Activated naive CD8-positive, alpha-beta T cell treated with anti-CD3 and anti-CD28 coated beads for 36 hours (primary cell): ENCODE results near the gene GJD3. TPM values are rescaled to one million over a fixed set of nuclear protein-coding genes. Genes with fewer than 3 reads are reported as not detected.
A peak's percentile ranks its signal among the peaks of the same experiment; 100 is the strongest.

ENCODE experiments used
- DNase-seq: peaks from one replicate; pipeline ENCODE4 v3.0.0; 2021
- H3K27ac Mint-ChIP-seq: one replicate; pipeline ENCODE4 v1.8.0; 2022; ENCODE audit warnings: mild to moderate bottlenecking, moderate library complexity, mixed read lengths
- H3K27me3 Mint-ChIP-seq: one replicate; pipeline ENCODE4 v1.8.0; 2022; ENCODE audit warnings: mild to moderate bottlenecking, mixed read lengths
- H3K36me3 Mint-ChIP-seq: one replicate; pipeline ENCODE4 v1.8.0; 2021; ENCODE audit warnings: mild to moderate bottlenecking, mixed read lengths
- H3K4me1 Mint-ChIP-seq: one replicate; pipeline ENCODE4 v1.8.0; 2021; ENCODE audit warnings: mixed read lengths
- H3K4me3 Mint-ChIP-seq: one replicate; pipeline ENCODE4 v1.8.0; 2022; ENCODE audit warnings: mild to moderate bottlenecking, moderate library complexity, mixed read lengths
- H3K9me3 Mint-ChIP-seq: one replicate; pipeline ENCODE4 v1.8.0; 2022; ENCODE audit warnings: mixed read lengths
- total RNA-seq, 2 experiments: library from RNA; stranded (reverse); gene quantifications; one replicate each; pipeline ENCODE4 v1.2.3, GENCODE V29; 2021

Gene GJD3
- total RNA-seq, 2 experiments from 2014 or later: not detected

GRCh38 chr17:40349895-40350688, 14.4 kb downstream of the GJD3 start:
- DNase-seq: no peak
- Mint-ChIP-seq H3K9me3 (no peaks in the 10 kb centered on the region), H3K4me1 (peaks cover 47% of the 10 kb centered on the region), H3K27me3 (no peaks in the 10 kb centered on the region), H3K27ac (no peak overlapping the region), H3K4me3 (no peak overlapping the region), H3K36me3 (peaks cover 11% of the 10 kb centered on the region)

GRCh38 chr17:40349477-40349894, 15.1 kb downstream of the GJD3 start:
- H3K27ac Mint-ChIP-seq: no peak overlapping the region
- no peak for DNase-seq
- H3K4me3 Mint-ChIP-seq: no peak overlapping the region
- no peaks in the 10 kb centered on the region for H3K27me3 Mint-ChIP-seq
- H3K36me3 Mint-ChIP-seq: peaks cover 11% of the 10 kb centered on the region
- H3K4me1 Mint-ChIP-seq: peaks cover 53% of the 10 kb centered on the region
- no peaks in the 10 kb centered on the region for H3K9me3 Mint-ChIP-seq

GRCh38 chr17:40348562-40349476, 15.7 kb downstream of the GJD3 start:
- no peaks in the 10 kb centered on the region for H3K27me3 Mint-ChIP-seq
- peaks cover 11% of the 10 kb centered on the region for H3K36me3 Mint-ChIP-seq
- no peaks in the 10 kb centered on the region for H3K9me3 Mint-ChIP-seq
- no peak overlapping the region for H3K4me3 Mint-ChIP-seq
- no peak for DNase-seq
- H3K27ac Mint-ChIP-seq: no peak overlapping the region
- H3K4me1 Mint-ChIP-seq: peaks cover 60% of the 10 kb centered on the region

GRCh38 chr17:40348136-40348504, 16.4 kb downstream of the GJD3 start:
- Mint-ChIP-seq H3K27me3 (no peaks in the 10 kb centered on the region), H3K27ac (peak overlapping the region; percentile 54), H3K4me3 (no peak overlapping the region), H3K9me3 (no peaks in the 10 kb centered on the region), H3K36me3 (peaks cover 13% of the 10 kb centered on the region), H3K4me1 (peaks cover 63% of the 10 kb centered on the region)
- DNase-seq: no peak

- Mint-ChIP-seq H3K4me3 (no peak overlapping the region), H3K9me3 (no peaks in the 10 kb centered on the region), H3K27me3 (no peaks in the 10 kb centered on the region), H3K36me3 (peaks cover 18% of the 10 kb centered on the region), H3K4me1 (peaks cover 62% of the 10 kb centered on the region), H3K27ac (peak overlapping the region; percentile 54)
- no peak for DNase-seq
These were observed 17.0 kb downstream of the GJD3 start for GRCh38 chr17:40347319-40348135.

- H3K9me3 Mint-ChIP-seq: no peaks in the 10 kb centered on the region
- H3K36me3 Mint-ChIP-seq: peaks cover 15% of the 10 kb centered on the region
- peaks cover 58% of the 10 kb centered on the region for H3K4me1 Mint-ChIP-seq
- no peak for DNase-seq
- no peak overlapping the region for H3K4me3 Mint-ChIP-seq
- no peaks in the 10 kb centered on the region for H3K27me3 Mint-ChIP-seq
- H3K27ac Mint-ChIP-seq: peak overlapping the region; percentile 25
These were observed 17.8 kb downstream of the GJD3 start for GRCh38 chr17:40346765-40347158.

GRCh38 chr17:40345994-40346764, 18.4 kb downstream of the GJD3 start:
- Mint-ChIP-seq H3K4me1 (peaks cover 57% of the 10 kb centered on the region), H3K36me3 (peaks cover 13% of the 10 kb centered on the region), H3K9me3 (no peaks in the 10 kb centered on the region), H3K4me3 (no peak overlapping the region), H3K27ac (peak overlapping the region; percentile 2), H3K27me3 (no peaks in the 10 kb centered on the region)
- no peak for DNase-seq

- DNase-seq: peak; percentile 38
- Mint-ChIP-seq H3K4me3 (peak overlapping the region; percentile 42), H3K36me3 (peaks cover 15% of the 10 kb centered on the region), H3K27ac (peak overlapping the region; percentile 38), H3K9me3 (no peaks in the 10 kb centered on the region), H3K27me3 (no peaks in the 10 kb centered on the region), H3K4me1 (peaks cover 61% of the 10 kb centered on the region)
These were observed 19.2 kb downstream of the GJD3 start for GRCh38 chr17:40345161-40345993.

GRCh38 chr17:40344421-40345160, 19.9 kb downstream of the GJD3 start:
- H3K36me3 Mint-ChIP-seq: peaks cover 17% of the 10 kb centered on the region

GRCh38 chr17:40343219-40344119, 21.1 kb downstream of the GJD3 start:
- H3K27ac Mint-ChIP-seq: peak overlapping the region; percentile 73
- H3K9me3 Mint-ChIP-seq: no peaks in the 10 kb centered on the region
- H3K4me1 Mint-ChIP-seq: peaks cover 64% of the 10 kb centered on the region
- peaks cover 15% of the 10 kb centered on the region for H3K36me3 Mint-ChIP-seq
- DNase-seq: peak; percentile 22
- peak overlapping the region; percentile 65 for H3K4me3 Mint-ChIP-seq
- H3K27me3 Mint-ChIP-seq: no peaks in the 10 kb centered on the region

More at GRCh38 chr17:40344421-40345160, 19.9 kb downstream of the GJD3 start:
- peaks cover 61% of the 10 kb centered on the region for H3K4me1 Mint-ChIP-seq
- no peak for DNase-seq
- no peaks in the 10 kb centered on the region for H3K27me3 Mint-ChIP-seq
- H3K9me3 Mint-ChIP-seq: no peaks in the 10 kb centered on the region
- peak overlapping the region; percentile 42 for H3K4me3 Mint-ChIP-seq
- H3K27ac Mint-ChIP-seq: peak overlapping the region; percentile 38

- peak overlapping the region; percentile 73 for H3K27ac Mint-ChIP-seq
- H3K9me3 Mint-ChIP-seq: no peaks in the 10 kb centered on the region
- H3K27me3 Mint-ChIP-seq: no peaks in the 10 kb centered on the region
- H3K4me3 Mint-ChIP-seq: peak overlapping the region; percentile 65
- DNase-seq: no peak
- peaks cover 68% of the 10 kb centered on the region for H3K4me1 Mint-ChIP-seq
- peaks cover 23% of the 10 kb centered on the region for H3K36me3 Mint-ChIP-seq
These were observed 21.9 kb downstream of the GJD3 start for GRCh38 chr17:40342504-40343218.
